ENCODE results near the gene CYP46A1. TPM values are rescaled to one million over a fixed set of nuclear protein-coding genes. Genes with fewer than 3 reads are reported as not detected.

The CYP46A1 gene
- total and polyA plus RNA-seq, 3 donors from 2014 or later: 2.5 to 4.6 (median 4.2) TPM

DNA sequence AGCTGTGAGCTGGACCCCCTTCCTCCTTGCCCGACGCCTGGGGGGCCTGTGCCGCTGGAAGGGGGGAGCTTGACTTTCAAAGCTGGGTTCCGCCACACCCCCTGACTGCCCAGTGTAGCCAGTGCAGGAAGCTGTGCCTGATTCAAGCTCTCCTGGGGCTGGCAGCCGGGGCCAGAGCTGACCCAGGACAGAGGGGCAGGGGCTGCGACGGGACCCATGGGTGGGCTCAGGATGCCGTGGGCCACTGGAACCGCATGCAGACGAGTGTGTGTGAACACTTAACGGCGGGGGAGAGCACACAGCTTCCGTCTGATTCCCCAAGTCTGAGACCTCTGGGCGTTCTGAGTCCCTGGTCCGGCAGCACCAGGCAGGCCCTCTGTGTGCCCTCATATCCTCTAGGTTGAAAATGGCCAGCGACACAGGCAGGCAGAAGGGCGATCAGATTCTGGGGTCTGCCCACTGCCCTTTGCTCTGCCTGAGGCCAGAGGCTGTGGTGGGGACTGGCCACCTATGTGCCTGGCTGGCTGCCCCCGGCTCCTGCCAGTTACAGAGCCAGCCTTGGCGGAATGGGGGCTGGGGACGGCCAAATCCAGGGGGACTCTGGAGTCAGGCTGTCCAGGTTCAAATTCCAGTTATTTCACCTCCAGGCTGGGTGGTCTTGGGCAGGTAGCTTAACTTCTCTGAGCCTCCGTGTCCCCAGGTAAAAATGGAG is 54.0 kb downstream of the CYP46A1 start:
- no peak overlapping the region for H3K4me3 ChIP-seq
- peaks cover 12% of the 10 kb centered on the region for H3K4me1 ChIP-seq
- no peaks in the 10 kb centered on the region for H3K9me3 ChIP-seq
- no peak overlapping the region for H3K27ac ChIP-seq
- H3K36me3 ChIP-seq (ENCODE audit: low read depth, missing control alignments): no peaks in the 10 kb centered on the region
- DNase-seq: no peak
- TF ChIP-seq POLR2A (IDR thresholded peaks at IDR 0.05): no peak
- TF ChIP-seq CTCF (IDR thresholded peaks at IDR 0.05): peak in 1 of 3 experiments; percentile 9
- H3K27me3 ChIP-seq: no peaks in the 10 kb centered on the region
- intact Hi-C loops (cut with DNase I; ENCODE audit: low total_unique reads): loop anchor here (10.0 kb wide), 1 partner anchor 57 kb away; the partner anchor contains the start of gene EML1
- 64 to 100% methylated on average over 4 to 20 of the region's 21 CpGs for WGBS, 2 donors

- no peaks in the 10 kb centered on the region for H3K9me3 ChIP-seq
- no peaks in the 10 kb centered on the region for H3K36me3 ChIP-seq (ENCODE audit: low read depth, missing control alignments)
- DNase-seq: no peak
- intact Hi-C loops (cut with DNase I; ENCODE audit: low total_unique reads): no loop called here
- WGBS, 2 donors: 71 to 86% methylated on average over 6 to 10 of the region's 10 CpGs
- H3K4me1 ChIP-seq: peaks cover 12% of the 10 kb centered on the region
- TF ChIP-seq CTCF (IDR thresholded peaks at IDR 0.05): no peak
- TF ChIP-seq POLR2A (IDR thresholded peaks at IDR 0.05): no peak
- H3K27me3 ChIP-seq: no peaks in the 10 kb centered on the region
- no peak overlapping the region for H3K27ac ChIP-seq
- no peak overlapping the region for H3K4me3 ChIP-seq
These were observed 56.3 kb downstream of the CYP46A1 start for GRCh38 chr14:99740411-99740810.

DNA sequence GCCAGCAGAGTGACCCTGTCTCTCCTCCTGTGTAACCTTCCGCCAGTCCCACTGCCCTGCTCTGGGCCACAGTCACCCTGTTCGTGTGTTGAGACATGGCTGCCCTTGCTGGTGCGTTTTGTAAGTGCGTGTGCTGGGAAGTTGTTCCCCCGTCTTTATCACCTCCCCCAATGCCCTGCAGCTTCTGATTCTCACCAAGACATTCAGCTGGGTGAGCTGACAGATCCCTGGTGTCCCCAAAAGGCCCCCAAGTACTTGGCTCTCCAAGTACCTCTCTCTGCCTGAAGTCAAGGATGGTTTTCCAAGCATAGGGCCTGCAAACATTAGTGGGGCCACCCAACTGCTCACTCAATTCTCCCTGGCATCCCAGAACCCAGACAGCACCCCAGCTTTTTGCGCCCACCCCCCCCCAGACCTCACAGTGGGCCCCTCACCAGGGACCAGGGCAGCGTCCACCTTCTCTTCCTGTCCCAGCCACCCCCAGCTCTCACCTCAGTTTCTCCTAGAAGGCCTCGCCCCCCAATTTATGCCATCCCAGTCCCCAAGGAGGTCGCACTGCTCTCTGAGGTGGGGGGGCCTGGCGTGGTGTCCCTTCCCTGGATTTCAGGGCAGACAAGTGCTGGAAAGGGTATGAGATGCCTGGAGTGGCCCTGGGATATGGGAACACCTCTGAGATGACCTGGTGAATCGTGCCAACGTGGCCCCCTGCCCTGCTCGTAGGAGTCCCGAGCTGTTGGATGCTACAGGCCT is 57.3 kb downstream of the CYP46A1 start:
- H3K4me3 ChIP-seq: no peak overlapping the region
- TF ChIP-seq POLR2A (IDR thresholded peaks at IDR 0.05): no peak
- TF ChIP-seq CTCF (IDR thresholded peaks at IDR 0.05): no peak
- no peak for DNase-seq
- intact Hi-C loops (cut with DNase I; ENCODE audit: low total_unique reads): no loop called here
- H3K27me3 ChIP-seq: no peaks in the 10 kb centered on the region
- no peaks in the 10 kb centered on the region for H3K36me3 ChIP-seq (ENCODE audit: low read depth, missing control alignments)
- 89 to 95% methylated on average over 13 to 14 of the region's 14 CpGs for WGBS, 2 donors
- peaks cover 18% of the 10 kb centered on the region for H3K4me1 ChIP-seq
- H3K9me3 ChIP-seq: no peaks in the 10 kb centered on the region
- no peak overlapping the region for H3K27ac ChIP-seq

DNA sequence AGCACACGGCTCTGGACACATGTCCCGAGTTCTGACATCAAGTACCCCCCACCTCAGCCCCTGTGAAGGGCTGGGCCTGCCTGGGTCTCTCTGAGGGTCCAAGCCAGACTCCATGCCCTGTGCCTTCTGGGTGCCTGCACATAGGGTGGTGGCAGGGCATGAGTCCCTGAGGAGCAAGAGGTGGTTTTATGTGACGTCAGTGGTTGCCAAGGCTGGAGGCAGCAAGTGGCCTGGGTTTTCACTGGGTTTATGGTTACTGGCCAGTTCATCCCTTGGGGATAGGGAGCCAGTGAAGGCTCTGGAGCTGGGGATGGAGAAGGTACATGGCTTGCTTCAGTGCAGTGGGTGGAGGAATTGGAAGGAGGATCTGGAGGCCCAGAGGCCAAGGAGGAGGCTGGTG is 58.0 kb downstream of the CYP46A1 start:
- H3K27ac ChIP-seq: no peak overlapping the region
- intact Hi-C loops (cut with DNase I; ENCODE audit: low total_unique reads): no loop called here
- H3K4me1 ChIP-seq: peaks cover 17% of the 10 kb centered on the region

More for the DNA sequence above, 58.0 kb downstream of the CYP46A1 start:
- DNase-seq: no peak
- no peaks in the 10 kb centered on the region for H3K27me3 ChIP-seq
- TF ChIP-seq CTCF (IDR thresholded peaks at IDR 0.05): no peak
- TF ChIP-seq POLR2A (IDR thresholded peaks at IDR 0.05): no peak
- H3K9me3 ChIP-seq: no peaks in the 10 kb centered on the region
- no peaks in the 10 kb centered on the region for H3K36me3 ChIP-seq (ENCODE audit: low read depth, missing control alignments)
- WGBS, 2 donors: 88 to 94% methylated on average over 1 to 3 of the region's 3 CpGs
- no peak overlapping the region for H3K4me3 ChIP-seq
